SJSA1 (cell line): Measurements from ENCODE around the gene KCNB1. TPM values are rescaled to one million over a fixed set of nuclear protein-coding genes. Genes with fewer than 3 reads are reported as not detected.
A peak's percentile ranks its signal among the peaks of the same experiment; 100 is the strongest.
"Not testable (repeated sequence)": the region's sequence is repeated elsewhere in the genome, so short reads cannot be mapped to it uniquely, and the experiment has no call there.

Experiments
- DNase-seq, 2 experiments: peaks; one replicate each; pipeline ENCODE4 v3.0.0-alpha.2; 2015 to 2020; ENCODE audit warnings: low spot score in 2 of 2, low read depth in 1 of 2
- H3K27ac ChIP-seq: fragments of 250-450 bp; sonication (Bioruptor Pico); 2 replicates; pipeline ENCODE4 v1.5.1; 2020; ENCODE audit warnings: mild to moderate bottlenecking, moderate library complexity
- H3K27me3 ChIP-seq: fragments of 250-450 bp; sonication (Bioruptor Pico); replicated peaks from 2 replicates; pipeline ENCODE4 v1.5.1; 2020; ENCODE audit warnings: mild to moderate bottlenecking, moderate library complexity
- H3K36me3 ChIP-seq: fragments of 250-450 bp; sonication (Bioruptor Pico); 2 replicates; pipeline ENCODE4 v1.5.1; 2020; ENCODE audit warnings: mild to moderate bottlenecking
- H3K4me1 ChIP-seq: fragments of 250-450 bp; sonication (Bioruptor Pico); replicated peaks from 2 replicates; pipeline ENCODE4 v1.6.1; 2021; ENCODE audit warnings: mild to moderate bottlenecking
- H3K4me3 ChIP-seq: fragments of 250-450 bp; sonication (Bioruptor Pico); 2 replicates; pipeline ENCODE4 v1.5.1; 2020; ENCODE audit warnings: mild to moderate bottlenecking
- H3K9me3 ChIP-seq: fragments of 250-450 bp; sonication (Bioruptor Pico); replicated peaks from 2 replicates; pipeline ENCODE4 v1.5.1; 2020; ENCODE audit warnings: mild to moderate bottlenecking
- total RNA-seq: library from RNA; depleted of rRNA; stranded (reverse); fragments of >200 nt; shearing (Covaris generic); gene quantifications from 2 replicates; pipeline ENCODE4 v1.2.3, GENCODE V29; 2014

Gene KCNB1
- total RNA-seq, 1 experiment from 2014 or later, result 0.05 TPM

GRCh38 chr20:49415005-49415667 is 67.3 kb downstream of the KCNB1 start:
- Histone ChIP-seq H3K27ac (no peak overlapping the region), H3K9me3 (no peaks in the 10 kb centered on the region), H3K4me3 (no peak overlapping the region), H3K27me3 (no peaks in the 10 kb centered on the region), H3K4me1 (peaks cover 9% of the 10 kb centered on the region), H3K36me3 (no peaks in the 10 kb centered on the region)
- DNase-seq, result no peak

- Histone ChIP-seq H3K4me3 (no peak overlapping the region), H3K27ac (no peak overlapping the region), H3K9me3 (no peaks in the 10 kb centered on the region), H3K27me3 (no peaks in the 10 kb centered on the region), H3K4me1 (peaks cover 2% of the 10 kb centered on the region), H3K36me3 (no peaks in the 10 kb centered on the region)
- DNase-seq, result no peak
Measured at GRCh38 chr20:49413677-49414076, 68.8 kb downstream of the KCNB1 start.

GRCh38 chr20:49412953-49413352 is 69.5 kb downstream of the KCNB1 start:
- H3K9me3 ChIP-seq, result no peaks in the 10 kb centered on the region
- DNase-seq, result no peak
- no peak overlapping the region for H3K4me3 ChIP-seq
- no peaks in the 10 kb centered on the region for H3K36me3 ChIP-seq
- no peak overlapping the region for H3K27ac ChIP-seq
- H3K4me1 ChIP-seq, result no peaks in the 10 kb centered on the region; the same call in none of the 2 replicates
- H3K27me3 ChIP-seq, result no peaks in the 10 kb centered on the region

- Histone ChIP-seq H3K27ac (no peak overlapping the region), H3K27me3 (no peaks in the 10 kb centered on the region), H3K4me3 (no peak overlapping the region), H3K36me3 (no peaks in the 10 kb centered on the region), H3K9me3 (no peaks in the 10 kb centered on the region), H3K4me1 (no peaks in the 10 kb centered on the region; the same call in 1 of the 2 replicates)
- DNase-seq, result no peak
Measured at GRCh38 chr20:49412254-49412653, 70.2 kb downstream of the KCNB1 start.

- no peak overlapping the region for H3K4me3 ChIP-seq
- no peak for DNase-seq
- H3K27me3 ChIP-seq, result no peaks in the 10 kb centered on the region
- no peaks in the 10 kb centered on the region for H3K9me3 ChIP-seq
- no peak overlapping the region for H3K27ac ChIP-seq
- no peaks in the 10 kb centered on the region; the same call in 1 of the 2 replicates for H3K4me1 ChIP-seq
- no peaks in the 10 kb centered on the region for H3K36me3 ChIP-seq
Measured at GRCh38 chr20:49411221-49411925, 71.1 kb downstream of the KCNB1 start.

GRCh38 chr20:49409975-49410621 is 72.4 kb downstream of the KCNB1 start:
- H3K27me3 ChIP-seq, H3K27ac ChIP-seq, H3K36me3 ChIP-seq, H3K4me3 ChIP-seq, DNase-seq, H3K9me3 ChIP-seq: not testable (repeated sequence)
- H3K4me1 ChIP-seq, result peaks cover 10% of the 10 kb centered on the region

GRCh38 chr20:49409302-49409974 is 73.0 kb downstream of the KCNB1 start:
- no peak for DNase-seq
- no peak overlapping the region for H3K27ac ChIP-seq
- peaks cover 17% of the 10 kb centered on the region for H3K4me1 ChIP-seq
- no peak overlapping the region for H3K4me3 ChIP-seq
- no peaks in the 10 kb centered on the region for H3K27me3 ChIP-seq
- no peaks in the 10 kb centered on the region for H3K36me3 ChIP-seq
- H3K9me3 ChIP-seq, result no peaks in the 10 kb centered on the region

GRCh38 chr20:49408509-49409104 is 73.9 kb downstream of the KCNB1 start:
- DNase-seq, result no peak
- H3K4me3 ChIP-seq, result no peak overlapping the region
- H3K27ac ChIP-seq, result no peak overlapping the region
- H3K27me3 ChIP-seq, result no peaks in the 10 kb centered on the region
- H3K9me3 ChIP-seq, result no peaks in the 10 kb centered on the region
- peaks cover 19% of the 10 kb centered on the region for H3K4me1 ChIP-seq
- no peaks in the 10 kb centered on the region for H3K36me3 ChIP-seq

GRCh38 chr20:49406666-49407065 is 75.8 kb downstream of the KCNB1 start:
- Histone ChIP-seq H3K4me1 (peaks cover 27% of the 10 kb centered on the region), H3K36me3 (no peaks in the 10 kb centered on the region), H3K4me3 (no peak overlapping the region), H3K27me3 (no peaks in the 10 kb centered on the region), H3K9me3 (no peaks in the 10 kb centered on the region), H3K27ac (no peak overlapping the region)
- DNase-seq, result no peak

GRCh38 chr20:49405696-49406095 is 76.8 kb downstream of the KCNB1 start:
- Histone ChIP-seq H3K4me1 (peaks cover 35% of the 10 kb centered on the region), H3K36me3 (no peaks in the 10 kb centered on the region), H3K27me3 (no peaks in the 10 kb centered on the region), H3K27ac (peak overlapping the region; percentile 21; the same call in 1 of the 2 replicates), H3K4me3 (no peak overlapping the region), H3K9me3 (no peaks in the 10 kb centered on the region)
- DNase-seq, result no peak

GRCh38 chr20:49405062-49405683 is 77.3 kb downstream of the KCNB1 start:
- H3K36me3 ChIP-seq, result no peaks in the 10 kb centered on the region
- peak overlapping the region; percentile 21; the same call in 1 of the 2 replicates for H3K27ac ChIP-seq
- H3K4me3 ChIP-seq, result no peak overlapping the region
- no peaks in the 10 kb centered on the region for H3K9me3 ChIP-seq
- no peaks in the 10 kb centered on the region for H3K27me3 ChIP-seq
- DNase-seq, result peak in 1 of 2 experiments; percentile 50
- H3K4me1 ChIP-seq, result peaks cover 41% of the 10 kb centered on the region

- no peaks in the 10 kb centered on the region for H3K36me3 ChIP-seq
- H3K4me3 ChIP-seq, result no peak overlapping the region
- no peaks in the 10 kb centered on the region for H3K9me3 ChIP-seq
- peaks cover 48% of the 10 kb centered on the region for H3K4me1 ChIP-seq
- no peak for DNase-seq
- no peaks in the 10 kb centered on the region for H3K27me3 ChIP-seq
- peak overlapping the region; percentile 21; the same call in 1 of the 2 replicates for H3K27ac ChIP-seq
Measured at GRCh38 chr20:49404461-49404860, 78.0 kb downstream of the KCNB1 start.

- Histone ChIP-seq H3K4me3 (no peak overlapping the region), H3K4me1 (peaks cover 53% of the 10 kb centered on the region), H3K9me3 (no peaks in the 10 kb centered on the region), H3K27me3 (no peaks in the 10 kb centered on the region), H3K36me3 (no peaks in the 10 kb centered on the region), H3K27ac (no peak overlapping the region)
- DNase-seq, result no peak
Measured at GRCh38 chr20:49403911-49404310, 78.6 kb downstream of the KCNB1 start.
